Activated CD8-positive, alpha-beta memory T cell treated with anti-CD3 and anti-CD28 coated beads, Interleukin-2, amount 50 U/mL, for 48 hours (primary cell): Measurements from ENCODE around the gene NLRP13.

Experiments
- DNase-seq: peaks from one replicate; pipeline ENCODE4 v3.0.0-alpha.2; 2020

Gene NLRP13

DNA sequence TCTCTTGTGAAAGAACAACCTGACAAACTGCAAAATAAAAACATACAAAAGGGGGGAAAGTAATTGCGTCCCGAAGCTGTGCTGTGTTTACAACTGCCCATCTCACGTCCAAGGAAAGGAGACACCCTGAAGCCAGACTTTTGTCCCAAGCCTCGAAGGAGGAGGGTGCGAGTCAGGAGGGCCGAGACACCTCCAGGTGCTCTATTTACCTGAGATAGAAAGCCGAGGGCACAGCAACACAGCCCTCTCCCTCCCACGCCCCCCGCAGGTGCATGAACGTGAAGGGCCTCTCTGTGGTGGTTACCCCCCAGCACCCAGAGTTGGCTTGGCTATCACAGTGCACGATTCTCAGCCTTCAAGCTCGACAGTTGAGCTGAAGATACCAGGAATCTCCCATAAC, 33.2 kb downstream of the NLRP13 start:
- no peak for DNase-seq

- no peak for DNase-seq
Observed at GRCh38 chr19:55882626-55883025, 49.5 kb downstream of the NLRP13 start.

- no peak for DNase-seq
Observed at GRCh38 chr19:55877211-55877610, 54.9 kb downstream of the NLRP13 start.

- DNase-seq: no peak
Observed at GRCh38 chr19:55870736-55871135, 61.4 kb downstream of the NLRP13 start.

DNA sequence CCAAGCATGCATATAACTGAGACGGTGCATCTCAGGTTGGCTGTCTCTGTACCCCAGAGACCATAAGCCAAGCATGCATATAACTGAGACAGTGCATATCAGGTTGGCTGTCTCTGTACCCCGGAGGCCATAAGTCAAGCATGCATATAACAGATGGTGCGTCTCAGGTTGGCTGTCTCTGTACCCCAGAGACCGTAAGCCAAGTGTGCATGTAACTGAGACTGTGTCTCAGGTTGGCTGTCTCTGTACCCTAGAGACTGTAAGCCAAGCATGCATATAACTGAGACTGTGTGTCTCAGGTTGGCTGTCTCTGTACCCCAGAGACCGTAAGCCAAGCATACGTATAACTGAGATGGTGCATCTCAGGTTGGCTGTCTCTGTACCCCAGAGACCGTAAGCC, 65.0 kb downstream of the NLRP13 start:
- DNase-seq: no peak

DNA sequence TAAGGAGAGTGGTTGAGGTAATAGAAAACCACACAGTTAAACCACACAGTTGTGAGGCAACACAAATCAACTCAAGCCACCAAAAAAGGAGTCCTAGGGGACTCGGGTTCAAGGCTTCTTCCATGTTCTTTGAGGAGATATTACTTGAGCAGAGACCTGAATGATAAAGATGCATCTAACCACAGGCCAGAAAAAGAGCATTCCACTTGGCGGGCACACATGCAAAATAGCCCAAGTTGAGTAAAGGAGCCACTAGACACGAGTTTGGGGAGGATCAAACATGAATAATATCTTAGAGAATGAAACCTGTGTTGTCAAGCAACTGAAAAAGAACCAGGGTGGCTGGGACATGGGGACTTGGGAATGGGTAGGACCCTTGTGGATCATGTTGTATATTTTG, 65.6 kb downstream of the NLRP13 start:
- DNase-seq: no peak

- no peak for DNase-seq
Observed at GRCh38 chr19:55858969-55859368, 73.2 kb downstream of the NLRP13 start.

DNA sequence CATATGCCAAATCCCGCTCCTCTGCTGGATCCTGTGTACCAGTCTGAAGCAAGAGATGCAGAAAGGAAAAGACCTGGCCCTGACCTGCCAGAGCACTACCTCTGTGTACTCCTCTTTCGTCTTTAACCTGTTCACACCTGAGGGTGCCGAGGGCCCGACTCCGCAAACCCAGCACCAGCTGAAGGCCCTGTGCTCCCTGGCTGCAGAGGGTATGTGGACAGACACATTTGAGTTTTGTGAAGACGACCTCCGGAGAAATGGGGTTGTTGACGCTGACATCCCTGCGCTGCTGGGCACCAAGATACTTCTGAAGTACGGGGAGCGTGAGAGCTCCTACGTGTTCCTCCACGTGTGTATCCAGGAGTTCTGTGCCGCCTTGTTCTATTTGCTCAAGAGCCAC, 73.7 kb downstream of the NLRP13 start:
- no peak for DNase-seq

DNA sequence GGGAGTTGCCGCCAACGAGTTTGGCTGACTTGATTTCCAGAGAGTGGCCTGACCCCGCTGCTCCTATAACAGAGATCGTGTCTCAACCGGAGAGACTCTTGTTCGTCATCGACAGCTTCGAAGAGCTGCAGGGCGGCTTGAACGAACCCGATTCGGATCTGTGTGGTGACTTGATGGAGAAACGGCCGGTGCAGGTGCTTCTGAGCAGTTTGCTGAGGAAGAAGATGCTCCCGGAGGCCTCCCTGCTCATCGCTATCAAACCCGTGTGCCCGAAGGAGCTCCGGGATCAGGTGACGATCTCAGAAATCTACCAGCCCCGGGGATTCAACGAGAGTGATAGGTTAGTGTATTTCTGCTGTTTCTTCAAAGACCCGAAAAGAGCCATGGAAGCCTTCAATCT, 74.2 kb downstream of the NLRP13 start:
- no peak for DNase-seq

DNA sequence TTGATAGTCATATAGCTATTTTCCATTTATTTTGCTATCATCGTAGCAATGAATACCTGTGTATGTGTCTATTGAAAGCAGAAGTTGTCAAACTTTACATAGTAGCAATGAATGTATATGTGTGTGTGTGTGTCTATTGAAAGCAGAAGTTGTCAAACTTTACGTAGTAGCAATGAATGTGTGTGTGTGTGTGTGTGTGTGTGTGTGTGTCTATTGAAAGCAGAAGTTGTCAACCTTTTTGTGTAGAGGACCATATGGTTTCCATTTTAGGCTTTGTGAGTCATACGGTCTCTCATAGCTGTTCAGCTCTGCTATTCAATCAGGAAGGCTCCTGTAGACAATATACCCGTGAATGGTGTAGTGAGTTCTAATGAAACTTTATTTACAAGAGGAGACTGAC, 75.0 kb downstream of the NLRP13 start:
- no peak for DNase-seq

DNA sequence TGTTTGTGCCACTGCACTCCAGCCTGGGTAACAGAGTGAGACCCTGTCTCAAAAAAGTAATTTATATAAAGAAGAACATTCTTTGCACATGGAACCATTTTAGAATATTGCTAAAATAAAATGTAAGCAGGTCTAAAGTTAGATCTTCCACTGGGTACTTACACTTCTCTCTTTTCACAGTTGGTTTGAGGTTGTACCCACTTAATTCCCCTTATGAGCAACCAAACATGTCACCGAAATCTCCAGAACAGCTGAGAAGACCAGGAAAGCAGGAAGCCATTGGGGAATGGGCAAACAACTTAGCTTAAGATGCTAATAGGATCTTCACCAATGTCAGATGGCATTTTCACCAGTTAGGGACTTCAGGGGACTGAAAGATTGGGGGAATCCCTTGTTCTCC, 77.0 kb downstream of the NLRP13 start:
- no peak for DNase-seq
